Measurements from ENCODE around the gene TIMM22. TPM values are rescaled to one million over a fixed set of nuclear protein-coding genes. Genes with fewer than 3 reads are reported as not detected.
A peak's percentile ranks its signal among the peaks of the same experiment; 100 is the strongest.

Gene TIMM22
- total RNA-seq, 1 donor from 2014 or later, result 10.3 TPM

- H3K9me3 Mint-ChIP-seq (ENCODE audit: low read depth), result no peaks in the 10 kb centered on the region
- peaks cover 6% of the 10 kb centered on the region for H3K36me3 Mint-ChIP-seq (ENCODE audit: low read depth)
- no peak overlapping the region for H3K27ac Mint-ChIP-seq (ENCODE audit: unreplicated experiment)
- no peak overlapping the region for H3K4me3 Mint-ChIP-seq (ENCODE audit: unreplicated experiment)
- TF ChIP-seq CTCF (IDR thresholded peaks at IDR 0.05), result no peak
- H3K27me3 Mint-ChIP-seq (ENCODE audit: low read depth), result no peaks in the 10 kb centered on the region
- peaks cover 64% of the 10 kb centered on the region for H3K4me1 Mint-ChIP-seq (ENCODE audit: low read depth)
- no peak for DNase-seq (ENCODE audit: low spot score)
Measured at GRCh38 chr17:962166-962565, 34.8 kb upstream of the TIMM22 start.

DNA sequence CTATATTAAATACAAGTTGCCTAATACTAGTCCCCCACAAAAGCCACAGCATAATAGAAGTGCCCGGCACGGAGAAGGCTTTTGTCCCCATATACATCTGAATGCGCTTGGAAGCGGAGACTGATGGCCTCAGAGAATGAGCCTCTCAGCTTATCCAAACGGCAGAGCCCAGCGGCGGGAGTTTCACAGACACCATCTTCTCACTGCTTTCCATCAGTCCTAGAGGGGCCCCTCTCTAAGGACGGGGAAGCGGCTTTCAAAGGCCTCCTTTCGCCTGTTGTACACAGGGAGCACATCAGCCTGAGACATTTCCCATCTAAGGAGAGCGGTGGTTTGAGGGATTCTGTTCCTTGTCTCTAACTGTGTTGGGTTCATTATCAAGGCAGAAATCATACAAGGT lies 34.3 kb upstream of the TIMM22 start:
- no peak for DNase-seq (ENCODE audit: low spot score)
- TF ChIP-seq CTCF (IDR thresholded peaks at IDR 0.05), result no peak
- Mint-ChIP-seq H3K36me3 (ENCODE audit: low read depth) (peaks cover 5% of the 10 kb centered on the region), H3K4me1 (ENCODE audit: low read depth) (peaks cover 62% of the 10 kb centered on the region), H3K9me3 (ENCODE audit: low read depth) (no peaks in the 10 kb centered on the region), H3K27me3 (ENCODE audit: low read depth) (no peaks in the 10 kb centered on the region), H3K27ac (ENCODE audit: unreplicated experiment) (no peak overlapping the region), H3K4me3 (ENCODE audit: unreplicated experiment) (no peak overlapping the region)

GRCh38 chr17:964876-965275 lies 32.1 kb upstream of the TIMM22 start:
- Mint-ChIP-seq H3K27ac (ENCODE audit: unreplicated experiment) (no peak overlapping the region), H3K36me3 (ENCODE audit: low read depth) (peaks cover 4% of the 10 kb centered on the region), H3K9me3 (ENCODE audit: low read depth) (no peaks in the 10 kb centered on the region), H3K4me3 (ENCODE audit: unreplicated experiment) (no peak overlapping the region), H3K4me1 (ENCODE audit: low read depth) (peaks cover 67% of the 10 kb centered on the region), H3K27me3 (ENCODE audit: low read depth) (no peaks in the 10 kb centered on the region)
- no peak for TF ChIP-seq CTCF (IDR thresholded peaks at IDR 0.05)
- no peak for DNase-seq (ENCODE audit: low spot score)

DNA sequence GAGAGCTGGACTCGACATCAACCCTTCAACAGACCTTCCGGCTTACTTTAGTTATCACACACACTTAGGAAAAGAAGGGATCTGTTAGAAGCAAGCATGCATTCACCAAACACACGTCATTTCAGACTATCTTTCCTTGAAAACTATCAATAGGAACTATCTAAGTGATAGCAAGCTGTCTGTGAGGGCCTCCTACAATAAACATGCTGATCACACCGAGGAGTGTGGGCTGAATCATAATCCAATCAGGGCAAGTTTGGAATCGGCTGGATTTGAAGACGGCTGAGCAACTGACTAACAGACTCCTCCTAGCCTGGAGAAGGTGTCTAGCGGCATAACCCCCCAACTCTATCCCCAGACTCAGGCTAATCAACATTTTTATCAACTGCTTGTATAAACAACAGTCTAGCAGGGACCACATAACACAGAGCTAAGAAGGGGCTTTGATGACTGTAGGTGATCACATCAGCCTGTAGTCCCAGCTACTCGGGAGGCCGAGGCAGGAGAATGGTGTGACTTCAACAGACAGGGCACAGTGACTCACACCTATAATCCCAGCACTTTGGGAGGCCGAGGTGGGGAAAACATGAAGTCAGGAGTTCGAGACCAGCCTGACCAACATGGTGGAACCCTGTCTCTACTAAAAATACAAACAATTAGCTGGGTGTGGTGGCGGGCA lies 31.5 kb upstream of the TIMM22 start:
- no peak overlapping the region for H3K4me3 Mint-ChIP-seq (ENCODE audit: unreplicated experiment)

GRCh38 chr17:967122-967521 lies 29.8 kb upstream of the TIMM22 start:
- peaks cover 4% of the 10 kb centered on the region for H3K36me3 Mint-ChIP-seq (ENCODE audit: low read depth)
- no peak for TF ChIP-seq CTCF (IDR thresholded peaks at IDR 0.05)
- no peak overlapping the region for H3K27ac Mint-ChIP-seq (ENCODE audit: unreplicated experiment)

More for the DNA sequence above, 31.5 kb upstream of the TIMM22 start:
- no peak for DNase-seq (ENCODE audit: low spot score)
- no peaks in the 10 kb centered on the region for H3K27me3 Mint-ChIP-seq (ENCODE audit: low read depth)
- H3K36me3 Mint-ChIP-seq (ENCODE audit: low read depth), result peaks cover 4% of the 10 kb centered on the region
- H3K27ac Mint-ChIP-seq (ENCODE audit: unreplicated experiment), result peak overlapping the region; percentile 27
- TF ChIP-seq CTCF (IDR thresholded peaks at IDR 0.05), result no peak
- H3K9me3 Mint-ChIP-seq (ENCODE audit: low read depth), result no peaks in the 10 kb centered on the region
- H3K4me1 Mint-ChIP-seq (ENCODE audit: low read depth), result peaks cover 73% of the 10 kb centered on the region

More at GRCh38 chr17:967122-967521, 29.8 kb upstream of the TIMM22 start:
- Mint-ChIP-seq H3K27me3 (ENCODE audit: low read depth) (no peaks in the 10 kb centered on the region), H3K9me3 (ENCODE audit: low read depth) (no peaks in the 10 kb centered on the region), H3K4me3 (ENCODE audit: unreplicated experiment) (no peak overlapping the region), H3K4me1 (ENCODE audit: low read depth) (peaks cover 72% of the 10 kb centered on the region)
- DNase-seq (ENCODE audit: low spot score), result no peak

Measured in chondrocyte (in vitro differentiated cells).